IMR-90 (cell line): ENCODE results near the gene MOSPD3. TPM values are rescaled to one million over a fixed set of nuclear protein-coding genes. Genes with fewer than 3 reads are reported as not detected.

Experiments
- ATAC-seq: fragments of 200-7000 bp; cut with Tn5 transposase; 2 replicates; pipeline ENCODE4 v1.9.1; 2020; ENCODE audit warnings: low read depth, mild to moderate bottlenecking, moderate library complexity
- BruUV-seq: library from RNA; stranded (reverse); fragments of 400-500 nt; replicated peaks from 2 replicates; lab custom pipeline; 2021; lab: Mats Ljungman, UMichigan
- CTCF ChIA-PET: fragments of 300-600 bp; formaldehyde crosslinking; extraction: SDS; loops from one replicate; lab custom pipeline; 2021; ENCODE audit warnings: antibody characterized with exemption; lab: Yijun Ruan, JAX
- POLR2A ChIA-PET: fragments of 300-600 bp; sonication (Branson Sonifier 250); formaldehyde crosslinking; loops from one replicate; lab custom pipeline; 2022; ENCODE audit warnings: antibody characterized with exemption; ENCODE audit not compliant: unreplicated experiment; lab: Charles Lee
- DNase-seq: peaks from one replicate; pipeline ENCODE4 v3.0.0; 2013
- H2AFZ ChIP-seq: replicated peaks from 2 replicates; pipeline ENCODE3; 2013; ENCODE audit warnings: low read length, mild to moderate bottlenecking; ENCODE audit not compliant: poor library complexity
- H2AK5ac ChIP-seq: 2 replicates; pipeline ENCODE4 v1.6.1; 2013; ENCODE audit warnings: low read depth, low read length, inconsistent platforms
- H2AK9ac ChIP-seq: replicated peaks from 2 replicates; pipeline ENCODE3; 2013; ENCODE audit warnings: mild to moderate bottlenecking, low read depth, low read length, moderate library complexity; ENCODE audit not compliant: poor library complexity
- H2BK120ac ChIP-seq: 2 replicates; pipeline ENCODE4 v1.6.1; 2013; ENCODE audit warnings: low read depth, low read length, inconsistent platforms
- H2BK15ac ChIP-seq: 3 replicates; pipeline ENCODE4 v1.6.1; 2013; ENCODE audit warnings: low read depth, low read length, inconsistent platforms
- H2BK20ac ChIP-seq: 2 replicates; pipeline ENCODE4 v1.6.1; 2013; ENCODE audit warnings: low read depth, mild to moderate bottlenecking, inconsistent platforms, low read length, moderate library complexity
- H2BK5ac ChIP-seq: 2 replicates; pipeline ENCODE4 v1.6.1; 2013; ENCODE audit warnings: mild to moderate bottlenecking, low read depth, low read length, inconsistent platforms; ENCODE audit not compliant: poor library complexity, severe bottlenecking
- H3K14ac ChIP-seq: replicated peaks from 2 replicates; pipeline ENCODE4 v1.6.1; 2013; ENCODE audit warnings: low read depth, low read length, inconsistent platforms
- H3K18ac ChIP-seq: 2 replicates; pipeline ENCODE4 v1.6.1; 2013; ENCODE audit warnings: low read depth, low read length, control low read depth
- H3K23ac ChIP-seq: 2 replicates; pipeline ENCODE4 v1.6.1; 2013; ENCODE audit warnings: low read depth, low read length, inconsistent platforms
- H3K27ac ChIP-seq: 2 replicates; pipeline ENCODE4 v1.5.1; 2013; ENCODE audit warnings: mild to moderate bottlenecking, control low read depth, low read length; ENCODE audit not compliant: insufficient read depth
- H3K27me3 ChIP-seq: 2 replicates; pipeline ENCODE4 v1.6.1; 2013; ENCODE audit warnings: low read length; ENCODE audit not compliant: control insufficient read depth, insufficient read depth
- H3K36me3 ChIP-seq: 2 replicates; pipeline ENCODE4 v1.6.1; 2013; ENCODE audit warnings: low read length, mixed read lengths; ENCODE audit not compliant: control insufficient read depth, insufficient read depth
- H3K4ac ChIP-seq: 2 replicates; pipeline ENCODE4 v1.6.1; 2013; ENCODE audit warnings: low read depth, low read length, inconsistent platforms
- H3K4me1 ChIP-seq: 2 replicates; pipeline ENCODE4 v1.6.1; 2013; ENCODE audit warnings: low read length, mixed read lengths; ENCODE audit not compliant: control insufficient read depth, insufficient read depth
- H3K4me2 ChIP-seq: 2 replicates; pipeline ENCODE4 v1.6.1; 2013; ENCODE audit warnings: low read depth, mild to moderate bottlenecking, control low read depth, low read length, moderate library complexity
- H3K4me3 ChIP-seq: 2 replicates; pipeline ENCODE4 v1.5.1; 2013; ENCODE audit warnings: low read depth, mild to moderate bottlenecking, control low read depth, low read length, moderate library complexity; ENCODE audit not compliant: insufficient read depth
- H3K56ac ChIP-seq: 2 replicates; pipeline ENCODE4 v1.6.1; 2013; ENCODE audit warnings: low read length, inconsistent platforms; ENCODE audit not compliant: insufficient read depth; ENCODE audit errors: extremely low read depth
- H3K79me1 ChIP-seq, 2 experiments: 2 replicates each; pipeline ENCODE4 v1.6.1; 2013; ENCODE audit warnings: low read length in 2 of 2, inconsistent platforms in 1 of 2, low read depth in 1 of 2
- H3K9ac ChIP-seq: 2 replicates; pipeline ENCODE4 v1.6.1; 2013; ENCODE audit warnings: low read depth, low read length, control low read depth
- H3K9me1 ChIP-seq: 2 replicates; pipeline ENCODE4 v1.6.1; 2013; ENCODE audit warnings: low read length, inconsistent platforms; ENCODE audit not compliant: insufficient read depth
- H3K9me3 ChIP-seq: 2 replicates; pipeline ENCODE4 v1.6.1; 2013; ENCODE audit warnings: low read length; ENCODE audit not compliant: control insufficient read depth, insufficient read depth
- H4K20me1 ChIP-seq: 2 replicates; pipeline ENCODE4 v1.6.1; 2013; ENCODE audit warnings: low read length, inconsistent platforms; ENCODE audit not compliant: insufficient read depth
- H4K5ac ChIP-seq: 2 replicates; pipeline ENCODE4 v1.6.1; 2013; ENCODE audit warnings: mild to moderate bottlenecking, low read depth, low read length, control low read depth
- H4K8ac ChIP-seq, 2 experiments: 2 replicates each; pipeline ENCODE4 v1.6.1; 2013; ENCODE audit warnings: low read depth in 2 of 2, low read length in 2 of 2, control low read depth in 1 of 2, inconsistent platforms in 1 of 2
- H4K91ac ChIP-seq: 2 replicates; pipeline ENCODE4 v1.6.1; 2013; ENCODE audit warnings: low read depth, low read length, inconsistent platforms; ENCODE audit not compliant: insufficient read depth
- CEBPB ChIP-seq: IDR thresholded peaks from 2 replicates; pipeline ENCODE4 v1.6.1; 2012; ENCODE audit warnings: low read depth, low read length, improper control_type of control experiment
- POLR2A ChIP-seq: IDR thresholded peaks from 2 replicates; pipeline ENCODE4 v1.6.1; 2012; ENCODE audit warnings: mild to moderate bottlenecking, low read depth, low read length
- RCOR1 ChIP-seq: IDR thresholded peaks from 2 replicates; pipeline ENCODE4 v1.6.1; 2012; ENCODE audit warnings: mild to moderate bottlenecking, low read length, improper control_type of control experiment; ENCODE audit not compliant: insufficient replicate concordance
- RFX5 ChIP-seq: IDR thresholded peaks from 2 replicates; pipeline ENCODE4 v1.8.0; 2012; ENCODE audit warnings: low read depth, mild to moderate bottlenecking, low read length, moderate library complexity
- WGBS, 2 experiments: methylation state at CpG; one replicate each; pipeline versions ENCODE4 v1.1.5 to v1.1.7; 2013; ENCODE audit warnings: missing lambda C conversion rate in 2 of 2; ENCODE audit not compliant: insufficient read length in 1 of 2; ENCODE audit errors: extremely low coverage in 2 of 2; 5-methylcytosine and 5-hydroxymethylcytosine counted together
- dilution Hi-C: fragments of 300-500 bp; cut with HindIII; formaldehyde crosslinking; loops from one replicate; pipeline ENCODE4 v1.14.3; 2018; ENCODE audit warnings: low sequenced_read_pairs; ENCODE audit not compliant: unreplicated experiment
- in situ Hi-C: fragments of 300-500 bp; cut with MboI; formaldehyde crosslinking; loops from 3 replicates; pipeline ENCODE4 v1.14.3; 2019; ENCODE audit warnings: low sequenced_read_pairs, inconsistent platforms, mixed read lengths
- intact Hi-C: fragments of 100-400 bp; cut with micrococcal nuclease; formaldehyde crosslinking; loops from 2 replicates; pipeline ENCODE4 v1.10.0; 2022
- polyA plus RNA-seq, 3 experiments: library from polyadenylated mRNA; depleted of rRNA; stranded (reverse); fragments of >200 nt; gene quantifications; 2 replicates each; pipeline ENCODE4 v1.2.3, GENCODE V29; 2012; ENCODE audit warnings: low replicate concordance in 1 of 3
- total RNA-seq: library from RNA; depleted of rRNA; stranded (reverse); fragments of >200 nt; gene quantifications from 2 replicates; pipeline ENCODE4 v1.2.3, GENCODE V29; 2012

Gene MOSPD3
- total and polyA plus RNA-seq, 2 of the 4 experiments (the other 2 are of a cell fraction), result 2.3 to 30.0 TPM

DNA sequence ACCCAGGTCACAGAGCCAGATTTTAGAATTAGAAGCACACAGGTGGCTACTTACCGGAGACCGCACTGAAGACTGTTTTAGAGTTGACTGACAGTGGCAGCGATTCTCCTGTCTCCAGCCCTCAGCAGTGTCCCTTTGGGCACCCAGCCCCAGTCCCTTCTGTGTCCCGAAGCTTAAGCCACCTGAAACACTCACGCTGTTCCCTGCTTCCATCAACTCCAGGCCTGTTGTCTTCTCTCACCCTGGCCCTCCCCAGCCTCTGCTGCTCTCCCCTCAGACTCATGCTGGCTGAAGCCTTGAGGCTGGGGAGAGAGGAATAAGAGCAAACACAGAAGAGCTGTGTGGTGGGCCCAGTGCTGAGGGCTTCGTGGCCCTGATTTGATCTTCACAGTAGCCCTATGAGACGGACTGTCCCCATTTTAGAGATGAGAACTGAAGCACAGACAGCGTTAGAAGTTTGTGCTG is 49.2 kb upstream of the MOSPD3 start:
- H4K8ac ChIP-seq, result no peak overlapping the region
- no peak overlapping the region for H3K23ac ChIP-seq
- no TSS peak for BruUV-seq
- H2BK20ac ChIP-seq, result no peak overlapping the region
- dilution Hi-C loops, result no loop called here
- no peak overlapping the region for H3K4me3 ChIP-seq
- no peaks in the 10 kb centered on the region for H4K20me1 ChIP-seq
- H2BK15ac ChIP-seq, result no peak overlapping the region
- ATAC-seq, result no peak
- H3K27me3 ChIP-seq, result no peaks in the 10 kb centered on the region
- peaks cover 2% of the 10 kb centered on the region; the same call in 1 of the 2 replicates for H3K4me1 ChIP-seq
- CTCF ChIA-PET, result interaction anchor here (0.5 to 1.5 kb wide), 5 partner anchors 45 to 129 kb away, joined by 3 to 9 read pairs (median 4); no protein-coding TSS in a partner anchor
- no peak overlapping the region for H3K14ac ChIP-seq
- POLR2A ChIA-PET, result no interaction called here
- H3K4ac ChIP-seq, result no peak overlapping the region
- no peaks in the 10 kb centered on the region for H3K36me3 ChIP-seq
- in situ Hi-C loops, result loop anchor here (5.0 kb wide), 1 partner anchor 91 kb away; no protein-coding TSS in a partner anchor
- H2BK5ac ChIP-seq, result no peak overlapping the region
- 79% methylated on average over 6 of the region's 8 CpGs; no CpG with 5 or more reads in 1 of the 2 experiments for WGBS, 2 experiments
- H2BK120ac ChIP-seq, result no peak overlapping the region
- no peak overlapping the region for H3K4me2 ChIP-seq
- H3K9me1 ChIP-seq, result no peaks in the 10 kb centered on the region
- no peak overlapping the region for H2AK9ac ChIP-seq
- H3K9me3 ChIP-seq, result no peaks in the 10 kb centered on the region
- H4K5ac ChIP-seq, result no peak overlapping the region
- no peak overlapping the region for H2AK5ac ChIP-seq
- H3K9ac ChIP-seq, result no peak overlapping the region
- H4K91ac ChIP-seq, result no peak overlapping the region
- TF ChIP-seq RFX5, result no peak
- no peak for TF ChIP-seq CEBPB
- no peak for TF ChIP-seq POLR2A
- TF ChIP-seq RCOR1, result no peak
- H3K27ac ChIP-seq, result no peak overlapping the region
- H2AFZ ChIP-seq, result peak overlapping the region; percentile 7
- DNase-seq, result no peak
- no peaks in the 10 kb centered on the region for H3K79me1 ChIP-seq
- intact Hi-C loops, result no loop called here
- no peak overlapping the region for H3K56ac ChIP-seq
- no peak overlapping the region for H3K18ac ChIP-seq
